Measurements from ENCODE around the gene TMIE.

DNA sequence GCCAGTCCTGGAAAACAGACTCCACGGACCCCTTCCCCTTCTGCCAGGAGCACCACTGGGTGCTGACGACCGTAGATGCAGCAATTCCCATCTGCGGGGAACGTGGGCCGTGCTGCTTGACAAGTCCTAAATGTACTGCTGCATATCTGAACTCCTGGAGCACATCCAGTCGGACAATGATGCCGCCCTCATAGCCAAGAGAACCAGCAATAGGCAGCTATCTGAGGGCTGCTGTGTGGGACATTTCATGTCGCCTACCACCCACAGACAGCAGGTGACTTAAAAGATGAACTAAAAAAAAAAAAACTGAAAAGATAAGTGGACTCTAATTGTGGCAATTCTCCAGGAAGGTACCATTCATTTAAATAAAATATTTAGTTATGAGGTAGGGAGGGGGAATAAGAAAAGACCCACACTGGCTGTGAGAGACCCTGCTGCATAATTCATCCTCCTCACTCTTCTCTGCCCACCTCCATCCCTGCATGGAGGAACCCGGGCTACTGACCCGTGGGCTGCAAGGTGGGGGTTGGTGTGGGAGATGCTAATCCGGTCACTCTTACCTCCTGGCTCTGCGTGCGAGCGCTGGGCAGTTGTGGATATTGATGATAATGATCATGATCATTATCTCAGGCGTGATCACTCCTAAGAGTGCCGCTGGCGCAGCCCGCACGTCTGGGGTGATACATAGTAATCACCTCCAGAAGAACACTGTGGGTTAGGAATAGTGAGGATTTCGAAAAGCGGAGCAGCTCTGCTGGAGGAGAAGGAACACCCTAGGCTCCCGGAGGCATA is 36.0 kb upstream of the TMIE start:
- TF ChIP-seq, protein P1, sequence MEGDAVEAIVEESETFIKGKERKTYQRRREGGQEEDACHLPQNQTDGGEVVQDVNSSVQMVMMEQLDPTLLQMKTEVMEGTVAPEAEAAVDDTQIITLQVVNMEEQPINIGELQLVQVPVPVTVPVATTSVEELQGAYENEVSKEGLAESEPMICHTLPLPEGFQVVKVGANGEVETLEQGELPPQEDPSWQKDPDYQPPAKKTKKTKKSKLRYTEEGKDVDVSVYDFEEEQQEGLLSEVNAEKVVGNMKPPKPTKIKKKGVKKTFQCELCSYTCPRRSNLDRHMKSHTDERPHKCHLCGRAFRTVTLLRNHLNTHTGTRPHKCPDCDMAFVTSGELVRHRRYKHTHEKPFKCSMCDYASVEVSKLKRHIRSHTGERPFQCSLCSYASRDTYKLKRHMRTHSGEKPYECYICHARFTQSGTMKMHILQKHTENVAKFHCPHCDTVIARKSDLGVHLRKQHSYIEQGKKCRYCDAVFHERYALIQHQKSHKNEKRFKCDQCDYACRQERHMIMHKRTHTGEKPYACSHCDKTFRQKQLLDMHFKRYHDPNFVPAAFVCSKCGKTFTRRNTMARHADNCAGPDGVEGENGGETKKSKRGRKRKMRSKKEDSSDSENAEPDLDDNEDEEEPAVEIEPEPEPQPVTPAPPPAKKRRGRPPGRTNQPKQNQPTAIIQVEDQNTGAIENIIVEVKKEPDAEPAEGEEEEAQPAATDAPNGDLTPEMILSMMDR (IDR thresholded peaks at IDR 0.05): no peak
- TF ChIP-seq POLR2AphosphoS5 (IDR thresholded peaks at IDR 0.05) (no peak), POLR2A (IDR thresholded peaks at IDR 0.05) (no peak)
